Activated CD4-positive, alpha-beta T cell treated with anti-CD3 and anti-CD28 coated beads, Interleukin-2, amount 50 U/mL, for 4 hours (primary cell): Measurements from ENCODE around the gene NCAPD2.
A peak's percentile ranks its signal among the peaks of the same experiment; 100 is the strongest.
"Not testable (repeated sequence)": the region's sequence is repeated elsewhere in the genome, so short reads cannot be mapped to it uniquely, and the experiment has no call there.

Experiments
- DNase-seq, 2 experiments: peaks; one replicate each; pipeline ENCODE4 v3.0.0-alpha.2; 2020

NCAPD2 gene

GRCh38 chr12:6463858-6464257 is 30.0 kb upstream of the NCAPD2 start:
- DNase-seq = no peak

GRCh38 chr12:6464531-6464930 is 29.4 kb upstream of the NCAPD2 start:
- DNase-seq = no peak

- DNase-seq = no peak
Observed at GRCh38 chr12:6465467-6466183, 28.3 kb upstream of the NCAPD2 start.

- no peak for DNase-seq
Observed at GRCh38 chr12:6466184-6466573, 27.7 kb upstream of the NCAPD2 start.

- not testable (repeated sequence) for DNase-seq
Observed at GRCh38 chr12:6466751-6467150, 27.2 kb upstream of the NCAPD2 start.

- not testable (repeated sequence) for DNase-seq
Observed at GRCh38 chr12:6467571-6468282, 26.2 kb upstream of the NCAPD2 start.

- no peak for DNase-seq
Observed at GRCh38 chr12:6468283-6468575, 25.7 kb upstream of the NCAPD2 start.

- DNase-seq = no peak
Observed at GRCh38 chr12:6469092-6469491, 24.8 kb upstream of the NCAPD2 start.

- DNase-seq = no peak
Observed at GRCh38 chr12:6469609-6470374, 24.1 kb upstream of the NCAPD2 start.

- peak; percentile 97 for DNase-seq
Observed at GRCh38 chr12:6470375-6471163, 23.3 kb upstream of the NCAPD2 start, which contains the start of gene VAMP1. Gene VAMP1, minus strand, starts transcription at chr12:6470677. Its CDS starts 146 bp downstream, at chr12:6470531.

GRCh38 chr12:6471989-6472360 is 21.9 kb upstream of the NCAPD2 start:
- no peak for DNase-seq

GRCh38 chr12:6472491-6472890 is 21.4 kb upstream of the NCAPD2 start:
- no peak for DNase-seq

GRCh38 chr12:6475233-6475975 is 18.5 kb upstream of the NCAPD2 start:
- DNase-seq = not testable (repeated sequence)

- DNase-seq = no peak
Observed at GRCh38 chr12:6476489-6476888, 17.4 kb upstream of the NCAPD2 start.

- not testable (repeated sequence) for DNase-seq
Observed at GRCh38 chr12:6477601-6478377, 16.1 kb upstream of the NCAPD2 start.

GRCh38 chr12:6478416-6478815 is 15.5 kb upstream of the NCAPD2 start:
- no peak for DNase-seq

- DNase-seq = no peak
Observed at GRCh38 chr12:6488240-6488639, 5.7 kb upstream of the NCAPD2 start.

- no peak for DNase-seq
Observed at GRCh38 chr12:6489449-6489848, 4.5 kb upstream of the NCAPD2 start.

GRCh38 chr12:6490673-6491072 is 3.2 kb upstream of the NCAPD2 start:
- not testable (repeated sequence) for DNase-seq

- peak; percentile 96 to 97 for DNase-seq
Observed at GRCh38 chr12:6492838-6493496, 935 bp upstream of the NCAPD2 start, which contains the start of gene MRPL51. Gene MRPL51, minus strand, starts transcription at chr12:6493262. Its CDS starts 126 bp downstream, at chr12:6493136.

GRCh38 chr12:6494258-6494743 is 399 bp downstream of the NCAPD2 start:
- no peak for DNase-seq
